RWPE2 (cell line): ENCODE data around the gene PNMA3.

Experiments used
- ATAC-seq: fragments of 200-7000 bp; cut with Tn5 transposase; 3 replicates; pipeline ENCODE4 v1.9.1; 2021; ENCODE audit warnings: low read depth
- DNase-seq: peaks from one replicate; pipeline ENCODE4 v3.0.0-alpha.2; 2020; ENCODE audit warnings: low spot score
- H3K27ac ChIP-seq: fragments of 450-650 bp; 2 replicates; pipeline ENCODE4 v1.5.1; 2017; ENCODE audit warnings: mild to moderate bottlenecking; ENCODE audit not compliant: poor library complexity, severe bottlenecking
- H3K27me3 ChIP-seq: fragments of 250-450 bp; sonication (Bioruptor Pico); 2 replicates; pipeline ENCODE4 v1.5.1; 2021; ENCODE audit warnings: mild to moderate bottlenecking, moderate library complexity; ENCODE audit not compliant: insufficient read depth, poor library complexity, severe bottlenecking
- H3K36me3 ChIP-seq: fragments of 250-450 bp; sonication (Bioruptor Pico); 2 replicates; pipeline ENCODE4 v1.5.1; 2020; ENCODE audit warnings: low read depth, mild to moderate bottlenecking, moderate library complexity
- H3K4me1 ChIP-seq: fragments of 250-450 bp; sonication (Bioruptor Pico); 2 replicates; pipeline ENCODE4 v1.5.1; 2021; ENCODE audit warnings: mild to moderate bottlenecking, moderate library complexity; ENCODE audit not compliant: insufficient read depth, poor library complexity, severe bottlenecking
- H3K4me3 ChIP-seq: fragments of 250-450 bp; sonication (Bioruptor Pico); 2 replicates; pipeline ENCODE4 v1.5.1; 2021; ENCODE audit warnings: mild to moderate bottlenecking, moderate library complexity; ENCODE audit not compliant: severe bottlenecking
- H3K9me3 ChIP-seq: fragments of 250-450 bp; sonication (Bioruptor Pico); 2 replicates; pipeline ENCODE4 v1.5.1; 2021; ENCODE audit warnings: mild to moderate bottlenecking, moderate library complexity; ENCODE audit not compliant: severe bottlenecking
- CTCF ChIP-seq: fragments of 450-650 bp; IDR thresholded peaks from one replicate; pipeline ENCODE4 v1.5.1; 2017; ENCODE audit warnings: mild to moderate bottlenecking, moderate library complexity; ENCODE audit not compliant: poor library complexity, severe bottlenecking

Gene PNMA3

GRCh38 chrX:153057281-153057680 lies 1.0 kb downstream of the PNMA3 start:
- H3K27me3 ChIP-seq, result peaks cover 16% of the 10 kb centered on the region
- DNase-seq, result no peak
- no peak for ATAC-seq
- no peak overlapping the region for H3K27ac ChIP-seq
- H3K4me3 ChIP-seq, result no peak overlapping the region
- H3K9me3 ChIP-seq, result no peaks in the 10 kb centered on the region
- no peak for TF ChIP-seq CTCF
- H3K4me1 ChIP-seq, result no peaks in the 10 kb centered on the region
- no peaks in the 10 kb centered on the region for H3K36me3 ChIP-seq

- no peaks in the 10 kb centered on the region for H3K4me1 ChIP-seq
- H3K36me3 ChIP-seq, result no peaks in the 10 kb centered on the region
- ATAC-seq (no peak), DNase-seq (no peak)
- H3K27ac ChIP-seq, result no peak overlapping the region
- peaks cover 16% of the 10 kb centered on the region for H3K27me3 ChIP-seq
- no peaks in the 10 kb centered on the region for H3K9me3 ChIP-seq
- H3K4me3 ChIP-seq, result no peak overlapping the region
- TF ChIP-seq CTCF, result no peak
These were observed 3.2 kb downstream of the PNMA3 start for GRCh38 chrX:153059191-153060094.

- peaks cover 15% of the 10 kb centered on the region for H3K27me3 ChIP-seq
- no peak for ATAC-seq
These were observed 3.8 kb downstream of the PNMA3 start for GRCh38 chrX:153060095-153060445.

GRCh38 chrX:153061732-153062131 lies 5.5 kb downstream of the PNMA3 start:
- H3K4me3 ChIP-seq, result no peak overlapping the region
- no peak for TF ChIP-seq CTCF
- no peaks in the 10 kb centered on the region for H3K36me3 ChIP-seq
- no peak for DNase-seq
- ATAC-seq, result peak; percentile 57; the same call in 1 of the 3 replicates
- no peaks in the 10 kb centered on the region for H3K4me1 ChIP-seq
- no peaks in the 10 kb centered on the region for H3K9me3 ChIP-seq
- H3K27me3 ChIP-seq, result peaks cover 11% of the 10 kb centered on the region
- no peak overlapping the region for H3K27ac ChIP-seq

More at GRCh38 chrX:153060095-153060445, 3.8 kb downstream of the PNMA3 start:
- H3K4me3 ChIP-seq, result no peak overlapping the region
- no peaks in the 10 kb centered on the region for H3K36me3 ChIP-seq
- no peak overlapping the region for H3K27ac ChIP-seq
- no peaks in the 10 kb centered on the region for H3K4me1 ChIP-seq
- H3K9me3 ChIP-seq, result no peaks in the 10 kb centered on the region
- DNase-seq, result no peak
- no peak for TF ChIP-seq CTCF

GRCh38 chrX:153063315-153063714 lies 7.0 kb downstream of the PNMA3 start:
- no peak for ATAC-seq
- Histone ChIP-seq H3K27me3 (no peaks in the 10 kb centered on the region), H3K9me3 (no peaks in the 10 kb centered on the region), H3K4me3 (no peak overlapping the region), H3K4me1 (no peaks in the 10 kb centered on the region), H3K36me3 (no peaks in the 10 kb centered on the region), H3K27ac (no peak overlapping the region)
- TF ChIP-seq CTCF, result no peak
- DNase-seq, result no peak
